ENCODE results near the gene HCST.

The HCST gene

GRCh38 chr19:35939307-35940077 lies 37.2 kb downstream of the HCST start:
- DNase-seq: no peak

- DNase-seq: no peak
Observed at GRCh38 chr19:35940078-35940775, 37.9 kb downstream of the HCST start.

GRCh38 chr19:35940839-35941238 lies 38.5 kb downstream of the HCST start:
- no peak for DNase-seq

- no peak for DNase-seq
Observed at GRCh38 chr19:35942235-35942634, 39.9 kb downstream of the HCST start.

GRCh38 chr19:35943321-35944301 lies 41.3 kb downstream of the HCST start:
- DNase-seq: no peak

- no peak for DNase-seq
Observed at GRCh38 chr19:35944556-35944955, 42.2 kb downstream of the HCST start.

GRCh38 chr19:35945121-35945790 lies 42.9 kb downstream of the HCST start:
- no peak for DNase-seq

- no peak for DNase-seq
Observed at GRCh38 chr19:35946203-35946602, 43.9 kb downstream of the HCST start.

- DNase-seq: no peak
Observed at GRCh38 chr19:35949131-35949530, 46.8 kb downstream of the HCST start.
